ENCODE data around the gene LMO7.

Gene LMO7

GRCh38 chr13:75806117-75806516 lies 170.0 kb downstream of the LMO7 start:
- DNase-seq: no peak

- DNase-seq: no peak
Observed at GRCh38 chr13:75811361-75811760, 175.2 kb downstream of the LMO7 start.

- DNase-seq: no peak
Observed at GRCh38 chr13:75811841-75812240, 175.7 kb downstream of the LMO7 start.

GRCh38 chr13:75812751-75813181 lies 176.6 kb downstream of the LMO7 start:
- peak; percentile 43 for DNase-seq

- DNase-seq: no peak
Observed at GRCh38 chr13:75813323-75813722, 177.2 kb downstream of the LMO7 start.

GRCh38 chr13:75818179-75818967 lies 182.2 kb downstream of the LMO7 start:
- no peak for DNase-seq

- no peak for DNase-seq
Observed at GRCh38 chr13:75818968-75819225, 182.8 kb downstream of the LMO7 start.

GRCh38 chr13:75825161-75825560 lies 189.0 kb downstream of the LMO7 start:
- no peak for DNase-seq

GRCh38 chr13:75825594-75825993 lies 189.5 kb downstream of the LMO7 start:
- DNase-seq: no peak

- DNase-seq: no peak
Observed at GRCh38 chr13:75826391-75826790, 190.3 kb downstream of the LMO7 start.

- peak; percentile 48 for DNase-seq
Observed at GRCh38 chr13:75829830-75830229, 193.7 kb downstream of the LMO7 start.

GRCh38 chr13:75830842-75831241 lies 194.7 kb downstream of the LMO7 start:
- DNase-seq: peak; percentile 65

- DNase-seq: no peak
Observed at GRCh38 chr13:75831389-75831788, 195.3 kb downstream of the LMO7 start.

GRCh38 chr13:75832812-75833211 lies 196.7 kb downstream of the LMO7 start:
- DNase-seq: no peak

- DNase-seq: no peak
Observed at GRCh38 chr13:75836441-75836840, 200.3 kb downstream of the LMO7 start.

- DNase-seq: no peak
Observed at GRCh38 chr13:75838366-75839005, 202.4 kb downstream of the LMO7 start.

GRCh38 chr13:75839406-75839805 lies 203.3 kb downstream of the LMO7 start:
- DNase-seq: no peak

- no peak for DNase-seq
Observed at GRCh38 chr13:75841905-75842304, 205.8 kb downstream of the LMO7 start.

- DNase-seq: no peak
Observed at GRCh38 chr13:75843074-75843473, 206.9 kb downstream of the LMO7 start.

- DNase-seq: no peak
Observed at GRCh38 chr13:75843991-75844390, 207.9 kb downstream of the LMO7 start.

GRCh38 chr13:75847588-75847987 lies 211.5 kb downstream of the LMO7 start:
- no peak for DNase-seq

- DNase-seq: no peak
Observed at GRCh38 chr13:75850916-75851315, 214.8 kb downstream of the LMO7 start.

- DNase-seq: no peak
Observed at GRCh38 chr13:75855216-75855615, 219.1 kb downstream of the LMO7 start.

GRCh38 chr13:75855847-75856246 lies 219.7 kb downstream of the LMO7 start:
- DNase-seq: no peak

GRCh38 chr13:75857291-75857690 lies 221.2 kb downstream of the LMO7 start:
- DNase-seq: no peak

All from fibroblast of skin of right quadriceps (primary cell).